HepG2 (cell line): Measurements from ENCODE around the gene C4orf46. TPM values are rescaled to one million over a fixed set of nuclear protein-coding genes. Genes with fewer than 3 reads are reported as not detected.

Experiments used
- ARID2 ChIP-seq: sonication (generic); formaldehyde crosslinking; IDR thresholded peaks from 2 replicates; pipeline ENCODE4 v1.8.1; 2022; ENCODE audit warnings: mild to moderate bottlenecking, missing genetic modification reagents, borderline replicate concordance
- CHD2 ChIP-seq: IDR thresholded peaks from 2 replicates; pipeline ENCODE4 v1.6.1; 2011; ENCODE audit warnings: low read depth, low read length, improper control_type of control experiment
- HNF4G ChIP-seq, 2 experiments: sonication (generic) in 1 of 2; formaldehyde crosslinking in 1 of 2; IDR thresholded peaks; 2 replicates each; pipeline versions ENCODE4 v1.4.0 to v1.6.1; 2011 to 2020; ENCODE audit warnings: borderline replicate concordance in 2 of 2, low read depth in 2 of 2, mild to moderate bottlenecking in 2 of 2, low read length in 1 of 2, missing genetic modification reagents in 1 of 2, moderate library complexity in 1 of 2
- MLLT10 ChIP-seq: sonication (generic); formaldehyde crosslinking; IDR thresholded peaks from 2 replicates; pipeline ENCODE4 v1.4.0; 2020; ENCODE audit warnings: missing genetic modification reagents
- MTF2 ChIP-seq: sonication (generic); formaldehyde crosslinking; IDR thresholded peaks from 2 replicates; pipeline ENCODE4 v1.5.0; 2020; ENCODE audit warnings: missing genetic modification reagents, borderline replicate concordance
- ONECUT2 ChIP-seq: sonication (generic); formaldehyde crosslinking; IDR thresholded peaks from 2 replicates; pipeline ENCODE4 v1.4.0; 2020; ENCODE audit warnings: missing genetic modification reagents
- PBX3 ChIP-seq: sonication (generic); formaldehyde crosslinking; IDR thresholded peaks from 2 replicates; pipeline ENCODE4 v1.8.1; 2023; ENCODE audit warnings: missing genetic modification reagents, inconsistent platforms, borderline replicate concordance
- PCBP2 ChIP-seq: fragments of 200-400 bp; formaldehyde crosslinking; optimal IDR thresholded peaks from 2 replicates; pipeline ENCODE3; 2018; ENCODE audit warnings: low read length, low read depth; ENCODE audit not compliant: poor library complexity, severe bottlenecking
- PHF21A ChIP-seq: sonication (generic); formaldehyde crosslinking; IDR thresholded peaks from 2 replicates; pipeline ENCODE4 v1.5.0; 2020; ENCODE audit warnings: mild to moderate bottlenecking, missing genetic modification reagents
- RORA ChIP-seq: sonication (generic); formaldehyde crosslinking; IDR thresholded peaks from 2 replicates; pipeline ENCODE4 v1.5.0; 2020; ENCODE audit warnings: mild to moderate bottlenecking, missing genetic modification reagents, moderate library complexity
- RXRB ChIP-seq: IDR thresholded peaks from 2 replicates; pipeline ENCODE4 v1.6.1; 2016; ENCODE audit warnings: borderline replicate concordance, missing genetic modification reagents, missing compliant biosample characterization
- SATB2 ChIP-seq: sonication (generic); formaldehyde crosslinking; IDR thresholded peaks from 2 replicates; pipeline ENCODE4 v1.5.0; 2020; ENCODE audit warnings: missing genetic modification reagents
- SMAD1 ChIP-seq: sonication (generic); formaldehyde crosslinking; IDR thresholded peaks from 2 replicates; pipeline ENCODE4 v1.4.0; 2020; ENCODE audit warnings: missing genetic modification reagents, low read depth, mild to moderate bottlenecking, borderline replicate concordance
- SSRP1 ChIP-seq: IDR thresholded peaks from 2 replicates; pipeline ENCODE4 v1.6.1; 2016; ENCODE audit warnings: control low read depth
- TFAP4 ChIP-seq: sonication (generic); IDR thresholded peaks from 2 replicates; pipeline ENCODE4 v1.6.1; 2016; ENCODE audit warnings: low read depth, borderline replicate concordance
- THYN1 ChIP-seq: sonication (generic); formaldehyde crosslinking; IDR thresholded peaks from 2 replicates; pipeline ENCODE4 v1.8.1; 2023; ENCODE audit warnings: low read depth, mild to moderate bottlenecking, moderate library complexity, missing genetic modification reagents, borderline replicate concordance
- YEATS4 ChIP-seq: sonication (generic); formaldehyde crosslinking; IDR thresholded peaks from 2 replicates; pipeline ENCODE4 v1.4.0; 2020; ENCODE audit warnings: missing genetic modification reagents, borderline replicate concordance
- ZNF124 ChIP-seq: sonication (generic); formaldehyde crosslinking; IDR thresholded peaks from 2 replicates; pipeline ENCODE4 v1.4.0; 2020; ENCODE audit warnings: missing genetic modification reagents
- ZNF292 ChIP-seq: sonication (generic); formaldehyde crosslinking; IDR thresholded peaks from 2 replicates; pipeline ENCODE4 v1.8.1; 2022; ENCODE audit warnings: mild to moderate bottlenecking, low read depth, missing genetic modification reagents, borderline replicate concordance
- ZNF550 ChIP-seq: sonication (generic); formaldehyde crosslinking; IDR thresholded peaks from 2 replicates; pipeline ENCODE4 v1.4.0; 2020; ENCODE audit warnings: mild to moderate bottlenecking, missing genetic modification reagents, borderline replicate concordance
- ZNF740 ChIP-seq: sonication (generic); formaldehyde crosslinking; IDR thresholded peaks from 2 replicates; pipeline ENCODE4 v1.4.0; 2020; ENCODE audit warnings: missing genetic modification reagents
- ZNF749 ChIP-seq: sonication (generic); formaldehyde crosslinking; IDR thresholded peaks from 2 replicates; pipeline ENCODE4 v1.8.0; 2022; ENCODE audit warnings: mild to moderate bottlenecking, missing genetic modification reagents, moderate library complexity, borderline replicate concordance
- ZNF83 ChIP-seq: sonication (generic); formaldehyde crosslinking; IDR thresholded peaks from 2 replicates; pipeline ENCODE4 v1.4.0; 2020; ENCODE audit warnings: missing genetic modification reagents, mild to moderate bottlenecking, borderline replicate concordance
- ZSCAN9 ChIP-seq: IDR thresholded peaks from 2 replicates; pipeline ENCODE4 v1.6.1; 2016; ENCODE audit warnings: borderline replicate concordance
- polyA plus RNA-seq, 8 experiments: library from polyadenylated mRNA; depleted of rRNA in 3 of 8; stranded (reverse) in 7 of 8; unstranded in 1 of 8; fragments of >200 nt; fragmentation: Illumina TruSeq in 4 of 8; extraction: Trizol in 4 of 8; gene quantifications; 2 replicates each; pipeline versions ENCODE4 v1.2.1 to v1.2.3, GENCODE V29; 2011 to 2016; ENCODE audit warnings: low read depth in 4 of 8, missing spikeins in 1 of 8, mixed read lengths in 1 of 8; ENCODE audit not compliant: insufficient read depth in 1 of 8
- total RNA-seq, 5 experiments: library from RNA; depleted of rRNA; stranded (reverse); fragments of >200 nt; fragmentation: Illumina TruSeq; extraction: Trizol; gene quantifications; 2 replicates each; pipeline ENCODE4 v1.2.3, GENCODE V29; 2016; ENCODE audit warnings: low read depth in 1 of 5
- TF ChIP-seq, protein P1 (sequence below): IDR thresholded peaks from 2 replicates; pipeline ENCODE4 v1.6.1; 2012; ENCODE audit warnings: low read depth, low read length, improper control_type of control experiment

Gene C4orf46
- total and polyA plus RNA-seq, 2 of the 13 experiments (the other 11 are each of a cell fraction or from before 2014, with no cell fraction given) = 8.5 to 10.4 TPM

DNA sequence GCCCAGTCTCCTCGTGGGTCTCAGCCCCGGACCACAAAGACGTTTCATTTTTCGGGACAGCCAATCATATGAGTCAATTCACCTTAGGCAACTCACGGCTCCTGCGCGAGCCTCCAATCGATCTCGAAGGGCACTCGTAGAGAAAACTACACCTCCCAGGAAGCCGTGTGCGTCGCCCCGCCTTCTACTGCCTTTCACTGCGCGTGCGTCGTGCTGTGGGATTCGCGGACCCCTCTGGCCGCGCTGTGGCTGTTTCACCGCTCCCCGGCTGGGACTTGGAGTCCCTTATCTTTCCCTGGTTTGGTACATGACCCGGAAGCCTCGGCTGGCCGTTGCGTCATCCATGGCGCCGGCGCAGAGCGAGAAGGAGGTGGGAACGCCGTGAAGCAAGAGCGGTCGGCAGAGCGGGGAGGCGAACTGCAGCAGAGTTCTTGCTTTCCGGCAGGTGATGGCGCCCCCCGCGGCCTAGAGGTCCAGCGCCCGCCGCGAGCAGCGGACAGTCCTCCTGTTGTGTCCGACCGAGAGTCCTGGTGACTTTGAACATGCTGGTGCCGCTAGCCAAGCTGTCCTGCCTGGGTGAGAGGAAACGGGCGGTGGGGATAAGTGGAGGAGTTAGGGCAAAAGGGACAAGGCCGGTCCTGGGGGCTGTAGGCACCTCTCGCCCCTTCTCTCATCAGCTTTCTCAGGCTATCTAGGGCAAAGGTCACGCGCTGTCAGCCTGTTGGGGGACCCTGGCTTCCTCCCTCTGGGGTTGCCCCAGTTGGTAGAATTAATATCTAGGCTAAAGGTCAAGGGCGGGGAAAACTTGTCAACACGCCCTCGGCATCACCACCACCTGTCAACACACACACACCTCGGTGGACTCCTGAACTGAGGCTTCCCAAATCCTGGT is 474 bp upstream of the C4orf46 start, which contains the start of gene ETFDH (continued):
- 0 out of 2 replicates have a peak, but pooled peaks have one; percentile 70 for TF ChIP-seq ZNF749 (CRISPR knock-in tag)
- TF ChIP-seq ZNF124 (CRISPR knock-in tag) = peak; percentile 83; the same call in 1 of the 2 replicates
- peak; percentile 46; the same call in 1 of the 2 replicates for TF ChIP-seq HNF4G (IDR thresholded peaks at IDR 0.05; ENCODE audit: borderline replicate concordance, low read depth, low read length)
- peak; percentile 84; the same call in 1 of the 2 replicates for TF ChIP-seq HNF4G (CRISPR knock-in tag; IDR thresholded peaks at IDR 0.05; ENCODE audit: borderline replicate concordance, low read depth)
- TF ChIP-seq MLLT10 (CRISPR knock-in tag) = no peak
- TF ChIP-seq ZNF83 (CRISPR knock-in tag) = peak; percentile 32; the same call in 1 of the 2 replicates
- TF ChIP-seq, protein P1, sequence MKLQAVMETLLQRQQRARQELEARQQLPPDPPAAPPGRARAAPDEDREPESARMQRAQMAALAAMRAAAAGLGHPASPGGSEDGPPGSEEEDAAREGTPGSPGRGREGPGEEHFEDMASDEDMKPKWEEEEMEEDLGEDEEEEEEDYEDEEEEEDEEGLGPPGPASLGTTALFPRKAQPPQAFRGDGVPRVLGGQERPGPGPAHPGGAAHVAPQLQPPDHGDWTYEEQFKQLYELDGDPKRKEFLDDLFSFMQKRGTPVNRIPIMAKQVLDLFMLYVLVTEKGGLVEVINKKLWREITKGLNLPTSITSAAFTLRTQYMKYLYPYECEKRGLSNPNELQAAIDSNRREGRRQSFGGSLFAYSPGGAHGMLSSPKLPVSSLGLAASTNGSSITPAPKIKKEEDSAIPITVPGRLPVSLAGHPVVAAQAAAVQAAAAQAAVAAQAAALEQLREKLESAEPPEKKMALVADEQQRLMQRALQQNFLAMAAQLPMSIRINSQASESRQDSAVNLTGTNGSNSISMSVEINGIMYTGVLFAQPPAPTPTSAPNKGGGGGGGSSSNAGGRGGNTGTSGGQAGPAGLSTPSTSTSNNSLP = 0 out of 2 replicates have a peak, but pooled peaks have one; percentile 0
- TF ChIP-seq TFAP4 = peak; percentile 21; the same call in 1 of the 2 replicates
- TF ChIP-seq THYN1 (CRISPR knock-in tag) = no peak
- TF ChIP-seq MTF2 = peak; percentile 49; the same call in 1 of the 2 replicates
- TF ChIP-seq ZNF292 = peak; percentile 74
- peak; percentile 27; the same call in 1 of the 2 replicates for TF ChIP-seq SSRP1
- 0 out of 2 replicates have a peak, but pooled peaks have one; percentile 29 for TF ChIP-seq PBX3 (CRISPR knock-in tag)
- TF ChIP-seq ARID2 (CRISPR knock-in tag) = no peak
- TF ChIP-seq RXRB (CRISPR knock-in tag) = peak; percentile 98
- peak; percentile 85; the same call in 1 of the 2 replicates for TF ChIP-seq YEATS4 (CRISPR knock-in tag)
- TF ChIP-seq PHF21A = peak; percentile 86
- TF ChIP-seq SMAD1 (CRISPR knock-in tag) = no peak
- no peak for TF ChIP-seq RORA
- TF ChIP-seq ZSCAN9 (CRISPR knock-in tag) = peak; percentile 25
- peak; percentile 95 for TF ChIP-seq ONECUT2
- no peak for TF ChIP-seq ZNF740 (CRISPR knock-in tag)
- TF ChIP-seq CHD2 = peak; percentile 82
- no peak for TF ChIP-seq PCBP2
- TF ChIP-seq SATB2 (CRISPR knock-in tag) = no peak
- no peak for TF ChIP-seq ZNF550 (CRISPR knock-in tag)
